Trophoblast cell (in vitro differentiated cells and primary cell): ENCODE measurements around the gene CKB.

Source experiments
- DNase-seq, 2 donors: peaks; one replicate each; pipeline ENCODE4 v3.0.0-alpha.2; 2016
- H2AFZ ChIP-seq: 2 replicates; pipeline ENCODE4 v1.6.1; 2013; ENCODE audit warnings: low read length, moderate library complexity, mild to moderate bottlenecking; ENCODE audit not compliant: insufficient read depth, poor library complexity
- H2AK5ac ChIP-seq: 2 replicates; pipeline ENCODE4 v1.6.1; 2013; ENCODE audit warnings: mild to moderate bottlenecking, low read length
- H2BK120ac ChIP-seq: 2 replicates; pipeline ENCODE4 v1.6.1; 2013; ENCODE audit warnings: low read length, mild to moderate bottlenecking, moderate library complexity; ENCODE audit not compliant: insufficient read depth, poor library complexity
- H2BK12ac ChIP-seq: 2 replicates; pipeline ENCODE4 v1.6.1; 2013; ENCODE audit warnings: mild to moderate bottlenecking, low read length, moderate library complexity
- H2BK5ac ChIP-seq: 2 replicates; pipeline ENCODE4 v1.6.1; 2013; ENCODE audit warnings: low read length, low read depth, moderate library complexity, mild to moderate bottlenecking; ENCODE audit not compliant: poor library complexity
- H3K14ac ChIP-seq: 2 replicates; pipeline ENCODE4 v1.6.1; 2013; ENCODE audit warnings: mild to moderate bottlenecking, low read length
- H3K18ac ChIP-seq: 2 replicates; pipeline ENCODE4 v1.6.1; 2013; ENCODE audit warnings: mild to moderate bottlenecking, low read length
- H3K23ac ChIP-seq: 2 replicates; pipeline ENCODE4 v1.6.1; 2013; ENCODE audit warnings: low read length
- H3K27ac ChIP-seq: 2 replicates; pipeline ENCODE4 v1.5.1; 2013; ENCODE audit warnings: low read depth, mild to moderate bottlenecking, inconsistent platforms, low read length, moderate library complexity
- H3K27me3 ChIP-seq: 2 replicates; pipeline ENCODE4 v1.6.1; 2013; ENCODE audit warnings: inconsistent platforms, mild to moderate bottlenecking, low read length, moderate library complexity; ENCODE audit not compliant: insufficient read depth
- H3K36me3 ChIP-seq, 2 experiments: 1 replicate in 1 of 2; 2 replicates in 1 of 2; pipeline ENCODE4 v1.6.1; 2013; ENCODE audit warnings: low read length in 2 of 2, mild to moderate bottlenecking in 2 of 2, moderate library complexity in 1 of 2; ENCODE audit not compliant: insufficient read depth in 2 of 2, control insufficient read depth in 1 of 2
- H3K4ac ChIP-seq: 2 replicates; pipeline ENCODE4 v1.6.1; 2013; ENCODE audit warnings: low read depth, mild to moderate bottlenecking, low read length, moderate library complexity
- H3K4me1 ChIP-seq, 2 experiments: 1 replicate in 1 of 2; 2 replicates in 1 of 2; pipeline ENCODE4 v1.6.1; 2013; ENCODE audit warnings: low read length in 2 of 2, mild to moderate bottlenecking in 2 of 2, moderate library complexity in 1 of 2; ENCODE audit not compliant: insufficient read depth in 2 of 2, control insufficient read depth in 1 of 2
- H3K4me2 ChIP-seq: 2 replicates; pipeline ENCODE4 v1.6.1; 2013; ENCODE audit warnings: inconsistent platforms, mild to moderate bottlenecking, low read length, moderate library complexity
- H3K4me3 ChIP-seq: 2 replicates; pipeline ENCODE4 v1.5.1; 2013; ENCODE audit warnings: mild to moderate bottlenecking, low read depth, low read length, inconsistent platforms
- H3K79me1 ChIP-seq: one replicate; pipeline ENCODE4 v1.6.1; 2013; ENCODE audit warnings: low read length
- H3K79me2 ChIP-seq: 2 replicates; pipeline ENCODE4 v1.6.1; 2013; ENCODE audit warnings: low read length, mild to moderate bottlenecking; ENCODE audit not compliant: control insufficient read depth, insufficient read depth, poor library complexity
- H3K9ac ChIP-seq: 2 replicates; pipeline ENCODE4 v1.6.1; 2013; ENCODE audit warnings: mild to moderate bottlenecking, low read length
- H3K9me3 ChIP-seq: 2 replicates; pipeline ENCODE4 v1.6.1; 2013; ENCODE audit warnings: low read depth, mild to moderate bottlenecking, control low read depth, inconsistent platforms, low read length; ENCODE audit not compliant: insufficient read depth
- H4K12ac ChIP-seq: 2 replicates; pipeline ENCODE4 v1.6.1; 2013; ENCODE audit warnings: low read depth, mild to moderate bottlenecking, low read length, moderate library complexity
- H4K8ac ChIP-seq: 2 replicates; pipeline ENCODE4 v1.6.1; 2013; ENCODE audit warnings: low read depth, mild to moderate bottlenecking, low read length, moderate library complexity
- H4K91ac ChIP-seq: one replicate; pipeline ENCODE4 v1.6.1; 2013; ENCODE audit warnings: low read depth, mild to moderate bottlenecking, low read length, moderate library complexity
- whole genome bisulfite sequencing: extraction: QIAGEN DNeasy Blood & Tissue Kit; methylation state at CpG from one replicate; pipeline ENCODE4 v1.1.7; 2013; ENCODE audit warnings: missing lambda C conversion rate; ENCODE audit not compliant: insufficient read length, insufficient coverage; ENCODE audit errors: extremely low coverage; 5-methylcytosine and 5-hydroxymethylcytosine counted together

Gene CKB

GRCh38 chr14:103532216-103533136 lies 9.8 kb upstream of the CKB start:
- H3K27me3 ChIP-seq = no peaks in the 10 kb centered on the region
- H3K14ac ChIP-seq = no peak overlapping the region
- H2AFZ ChIP-seq = no peak overlapping the region
- no peak overlapping the region for H3K4me3 ChIP-seq
- H3K79me1 ChIP-seq = peaks cover 4% of the 10 kb centered on the region
- no peak overlapping the region for H4K91ac ChIP-seq
- DNase-seq = no peak
- no peak overlapping the region for H4K12ac ChIP-seq
- no peak overlapping the region for H2BK5ac ChIP-seq
- H3K36me3 ChIP-seq = peaks cover 10 to 17% of the 10 kb centered on the region in 2 experiments
- no peak overlapping the region for H4K8ac ChIP-seq
- peaks cover 12 to 14% of the 10 kb centered on the region in 2 experiments for H3K4me1 ChIP-seq
- peaks cover 5% of the 10 kb centered on the region for H3K79me2 ChIP-seq
- H3K4ac ChIP-seq = no peak overlapping the region
- H2BK120ac ChIP-seq = no peak overlapping the region
- H3K23ac ChIP-seq = no peak overlapping the region
- H3K4me2 ChIP-seq = no peak overlapping the region
- no peak overlapping the region for H2AK5ac ChIP-seq
- no peak overlapping the region for H3K9ac ChIP-seq
- no peak overlapping the region for H3K18ac ChIP-seq
- WGBS = no CpG with 5 or more reads among the region's 32 CpGs
- H3K27ac ChIP-seq = no peak overlapping the region
- H2BK12ac ChIP-seq = no peak overlapping the region
- H3K9me3 ChIP-seq = no peaks in the 10 kb centered on the region

GRCh38 chr14:103531421-103532215 lies 9.0 kb upstream of the CKB start:
- Histone ChIP-seq H3K4ac (no peak overlapping the region), H3K4me2 (no peak overlapping the region), H2BK120ac (no peak overlapping the region), H3K14ac (no peak overlapping the region), H4K8ac (no peak overlapping the region), H3K36me3 (peaks cover 10 to 17% of the 10 kb centered on the region in 2 experiments), H4K91ac (no peak overlapping the region), H3K23ac (no peak overlapping the region), H3K27ac (no peak overlapping the region), H2BK12ac (no peak overlapping the region), H3K4me3 (no peak overlapping the region), H2AK5ac (no peak overlapping the region), H3K79me2 (peaks cover 5% of the 10 kb centered on the region), H3K27me3 (no peaks in the 10 kb centered on the region), H3K9ac (no peak overlapping the region), H3K4me1 (peaks cover 12 to 14% of the 10 kb centered on the region in 2 experiments), H4K12ac (no peak overlapping the region), H3K9me3 (no peaks in the 10 kb centered on the region), H3K79me1 (peaks cover 4% of the 10 kb centered on the region), H2BK5ac (no peak overlapping the region), H2AFZ (no peak overlapping the region), H3K18ac (no peak overlapping the region)
- WGBS = no CpG with 5 or more reads among the region's 15 CpGs
- DNase-seq = no peak

GRCh38 chr14:103530831-103531230 lies 8.2 kb upstream of the CKB start:
- H4K91ac ChIP-seq = no peak overlapping the region
- peaks cover 4% of the 10 kb centered on the region for H3K79me1 ChIP-seq
- peak overlapping the region; percentile 2 for H3K18ac ChIP-seq
- H3K9me3 ChIP-seq = no peaks in the 10 kb centered on the region
- no peak overlapping the region for H3K9ac ChIP-seq
- WGBS = no CpG with 5 or more reads among the region's 11 CpGs
- no peak overlapping the region for H3K4me2 ChIP-seq
- H2BK120ac ChIP-seq = no peak overlapping the region
- H2BK12ac ChIP-seq = no peak overlapping the region
- no peaks in the 10 kb centered on the region for H3K27me3 ChIP-seq
- no peak overlapping the region for H2AK5ac ChIP-seq
- no peak overlapping the region for H4K8ac ChIP-seq
- H3K14ac ChIP-seq = no peak overlapping the region
- DNase-seq = no peak
- H3K4me1 ChIP-seq = peaks cover 12 to 14% of the 10 kb centered on the region in 2 experiments
- H3K27ac ChIP-seq = no peak overlapping the region
- H3K23ac ChIP-seq = no peak overlapping the region
- no peak overlapping the region for H3K4me3 ChIP-seq
- no peak overlapping the region for H2AFZ ChIP-seq
- H2BK5ac ChIP-seq = no peak overlapping the region
- no peak overlapping the region for H3K4ac ChIP-seq
- H3K36me3 ChIP-seq = peaks cover 10 to 17% of the 10 kb centered on the region in 2 experiments
- no peak overlapping the region for H4K12ac ChIP-seq
- H3K79me2 ChIP-seq = peaks cover 5% of the 10 kb centered on the region

GRCh38 chr14:103530390-103530789 lies 7.8 kb upstream of the CKB start:
- Histone ChIP-seq H2AFZ (no peak overlapping the region), H4K12ac (no peak overlapping the region), H3K4me3 (no peak overlapping the region), H3K36me3 (peaks cover 8 to 16% of the 10 kb centered on the region in 2 experiments), H4K8ac (no peak overlapping the region), H3K4me1 (peaks cover 12 to 14% of the 10 kb centered on the region in 2 experiments), H3K79me2 (peaks cover 5% of the 10 kb centered on the region), H2BK120ac (no peak overlapping the region), H3K27ac (no peak overlapping the region), H3K23ac (no peak overlapping the region), H2BK5ac (no peak overlapping the region), H3K9me3 (no peaks in the 10 kb centered on the region), H3K27me3 (no peaks in the 10 kb centered on the region), H4K91ac (no peak overlapping the region), H3K9ac (no peak overlapping the region), H3K18ac (peak overlapping the region; percentile 2), H2BK12ac (no peak overlapping the region), H2AK5ac (no peak overlapping the region), H3K4ac (no peak overlapping the region), H3K79me1 (peaks cover 4% of the 10 kb centered on the region), H3K14ac (no peak overlapping the region), H3K4me2 (no peak overlapping the region)
- no peak for DNase-seq
- no CpG with 5 or more reads among the region's 7 CpGs for whole genome bisulfite sequencing
